ENCODE measurements around the gene SLC15A4.

GRCh38 chr12:128802756-128803155 lies 21.0 kb downstream of the SLC15A4 start:
- no peak for TF ChIP-seq POLR2A (IDR thresholded peaks at IDR 0.05; ENCODE audit: low read depth)
- TF ChIP-seq EP300 (IDR thresholded peaks at IDR 0.05) = no peak
